ENCODE measurements around the gene CCR9.

CCR9 gene

GRCh38 chr3:45873638-45874037 lies 12.7 kb upstream of the CCR9 start:
- no peak for DNase-seq

- no peak for DNase-seq
Measured at GRCh38 chr3:45874677-45875346, 11.5 kb upstream of the CCR9 start.

DNA sequence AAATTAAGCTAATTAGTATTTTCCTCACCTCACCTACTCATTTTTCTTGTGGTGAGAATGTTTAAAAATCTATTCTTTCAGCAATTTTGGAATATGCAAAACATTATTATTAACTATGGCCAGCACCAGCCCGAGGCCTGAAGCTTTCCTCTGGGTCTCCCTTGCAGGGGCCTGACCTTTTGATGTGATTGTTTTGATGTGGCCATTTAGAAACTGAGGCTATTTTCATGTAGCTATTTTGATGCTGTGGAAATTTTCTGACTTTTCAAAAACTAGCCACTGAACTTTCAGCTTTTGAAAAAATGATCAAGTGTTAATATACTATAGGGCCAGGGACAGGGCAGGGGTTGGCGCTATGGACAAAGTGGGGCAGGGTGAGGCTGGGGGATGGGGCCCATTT lies 8.2 kb upstream of the CCR9 start:
- DNase-seq: no peak

DNA sequence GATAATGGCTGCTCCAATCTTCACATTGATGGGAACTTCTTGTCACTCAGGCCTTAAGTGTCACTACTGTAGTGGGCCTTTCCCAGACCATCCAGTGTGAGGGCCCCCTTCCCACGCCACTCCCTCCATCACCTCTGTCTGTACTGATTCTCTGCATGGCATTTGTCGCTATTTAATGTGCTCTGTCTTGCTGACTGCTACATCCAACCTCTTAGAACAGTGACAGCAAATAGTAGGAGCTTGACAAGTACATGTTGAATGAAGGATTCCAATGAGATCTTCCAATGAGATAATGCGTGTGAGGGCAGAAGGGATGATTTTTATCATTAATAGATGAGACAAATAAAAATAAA lies 5.6 kb upstream of the CCR9 start:
- no peak for DNase-seq

DNA sequence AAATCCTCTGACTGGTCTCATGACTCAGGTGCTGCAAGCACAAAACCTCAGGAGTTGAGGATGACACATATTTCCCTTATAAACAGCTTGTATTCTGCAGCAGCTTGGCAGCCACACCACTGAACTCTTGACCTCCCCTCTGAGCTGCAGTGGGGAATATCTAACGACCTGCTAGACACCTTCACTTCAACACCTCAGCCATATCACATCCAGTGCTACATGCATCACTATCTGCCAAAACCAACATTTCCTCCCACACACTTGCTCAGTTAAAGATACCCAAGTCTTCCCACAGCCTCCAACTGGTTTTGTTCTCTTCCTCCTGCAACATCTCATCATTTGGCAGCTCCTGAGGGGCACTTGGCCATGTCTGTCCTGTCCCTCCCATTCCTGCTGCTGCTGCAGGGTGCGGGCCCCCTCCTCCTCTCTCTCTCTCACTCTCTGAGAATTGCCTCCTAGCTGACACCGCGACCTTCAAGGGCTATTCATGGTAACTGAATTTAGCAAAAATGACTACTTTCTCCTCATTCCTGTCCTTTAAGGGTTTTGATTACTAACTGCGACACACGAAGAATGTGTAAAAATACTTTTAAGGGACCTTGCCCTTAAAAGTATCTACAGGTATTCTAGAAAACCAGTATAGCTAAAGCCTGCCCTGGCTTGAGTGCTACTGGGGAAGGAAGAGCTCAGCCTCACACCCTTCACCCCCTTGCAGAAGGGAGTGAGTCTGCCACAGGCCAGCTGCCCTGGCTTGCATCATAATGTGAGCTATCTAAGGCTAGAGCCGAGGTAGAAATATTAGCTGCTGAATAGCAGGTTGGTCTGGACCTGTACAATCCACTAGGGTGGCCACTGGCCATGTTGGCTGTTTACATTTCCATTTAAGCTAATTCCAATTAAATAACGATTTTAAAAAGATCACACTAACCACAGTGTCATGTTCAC lies 5.0 kb upstream of the CCR9 start:
- DNase-seq: peak; percentile 91

DNA sequence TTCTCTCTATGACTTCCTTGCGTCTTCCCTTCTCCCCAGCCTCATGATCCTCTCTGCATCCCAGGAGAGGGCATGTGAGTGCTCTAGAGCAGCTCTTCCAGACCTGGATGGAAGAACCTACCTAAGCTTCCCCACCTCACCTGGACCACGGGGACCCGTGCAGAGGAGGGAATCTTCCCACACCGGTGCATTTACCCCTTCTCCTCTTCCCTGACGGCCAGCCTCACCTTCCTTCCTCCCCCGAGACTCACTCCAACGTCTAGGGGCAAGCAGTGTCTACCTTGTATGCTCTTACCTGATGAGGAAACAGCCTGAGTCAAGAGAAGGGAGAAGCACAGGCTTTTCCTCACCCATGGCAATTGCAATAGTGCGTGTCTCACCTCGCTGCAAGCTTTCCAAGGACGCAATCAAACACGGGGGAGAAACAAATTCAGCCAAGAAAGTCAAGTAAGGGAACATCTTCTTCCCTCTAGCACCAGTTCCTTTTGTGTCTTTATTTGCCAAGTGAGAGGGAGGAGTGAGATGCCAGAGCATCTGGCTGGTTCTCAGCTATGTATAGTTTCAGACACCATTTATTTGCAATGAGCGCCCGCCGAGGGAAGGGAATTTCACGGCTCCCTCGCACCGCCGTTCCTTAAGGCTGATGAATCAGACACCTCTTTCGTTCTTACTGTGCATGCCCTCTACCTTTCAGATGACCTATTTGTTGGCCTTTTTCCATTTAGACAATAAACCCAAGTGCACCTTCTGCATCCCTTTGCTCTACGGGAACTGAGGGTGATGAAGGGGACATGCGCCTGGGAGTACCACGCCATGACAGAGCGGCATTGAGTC lies 1.8 kb upstream of the CCR9 start:
- no peak for DNase-seq

GRCh38 chr3:45887285-45887684 lies 942 bp downstream of the CCR9 start:
- no peak for DNase-seq

DNA sequence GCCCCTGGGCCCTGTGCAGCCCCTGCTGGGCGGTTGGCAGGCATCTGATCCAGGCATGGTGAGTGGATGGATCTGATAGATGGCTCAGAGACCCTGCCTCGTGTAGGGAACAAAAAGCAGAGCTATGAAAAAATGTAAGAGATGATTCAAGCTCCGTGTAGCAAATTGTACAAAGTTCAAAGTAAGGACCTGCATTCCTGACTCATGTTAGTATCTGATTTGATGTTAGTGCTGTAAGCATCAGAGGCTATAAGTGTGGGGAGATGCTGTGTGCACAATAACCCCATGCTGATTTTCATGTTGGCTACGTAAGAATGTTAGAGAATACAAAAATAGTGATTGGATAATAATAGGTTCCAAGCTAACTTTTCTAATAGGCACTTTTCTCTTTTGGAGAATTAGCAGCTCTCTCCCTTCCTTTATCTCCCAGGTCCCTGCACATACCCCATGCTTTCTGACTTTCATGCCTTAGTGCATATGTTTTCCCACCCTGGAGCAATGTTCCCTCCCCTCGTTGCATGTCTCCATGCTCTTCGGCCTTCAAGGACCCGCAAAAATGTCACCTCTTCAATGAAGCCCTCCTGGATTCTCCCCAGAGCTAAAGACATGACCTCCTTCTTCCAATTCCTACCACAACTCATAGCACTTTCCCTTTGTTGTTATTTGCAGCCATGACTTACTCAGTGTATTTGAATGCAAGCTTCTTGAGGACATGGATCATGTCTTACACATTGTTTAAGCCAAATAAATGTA lies 1.6 kb downstream of the CCR9 start:
- no peak for DNase-seq

- no peak for DNase-seq
Measured at GRCh38 chr3:45889337-45889736, 3.0 kb downstream of the CCR9 start.

DNA sequence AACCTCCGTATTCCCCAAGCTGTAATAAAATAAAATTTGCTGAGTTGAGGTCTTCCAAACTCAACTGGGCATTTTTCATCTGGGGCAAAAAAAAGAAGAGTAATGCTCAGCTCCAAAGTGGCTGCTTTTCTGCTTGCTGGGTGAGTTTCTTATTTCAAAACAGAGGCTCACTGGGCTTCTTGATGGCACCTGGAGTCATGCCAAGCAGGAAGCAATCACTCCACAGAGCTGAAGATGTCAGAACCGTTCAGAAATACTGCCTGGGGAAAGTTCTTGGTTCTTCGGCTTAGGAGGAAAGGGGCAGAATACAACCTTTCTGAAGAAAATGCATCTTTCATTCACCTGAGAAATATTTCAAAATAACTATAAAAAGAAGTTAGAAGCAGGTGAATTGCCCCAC lies 4.1 kb downstream of the CCR9 start:
- peak; percentile 1 for DNase-seq

DNA sequence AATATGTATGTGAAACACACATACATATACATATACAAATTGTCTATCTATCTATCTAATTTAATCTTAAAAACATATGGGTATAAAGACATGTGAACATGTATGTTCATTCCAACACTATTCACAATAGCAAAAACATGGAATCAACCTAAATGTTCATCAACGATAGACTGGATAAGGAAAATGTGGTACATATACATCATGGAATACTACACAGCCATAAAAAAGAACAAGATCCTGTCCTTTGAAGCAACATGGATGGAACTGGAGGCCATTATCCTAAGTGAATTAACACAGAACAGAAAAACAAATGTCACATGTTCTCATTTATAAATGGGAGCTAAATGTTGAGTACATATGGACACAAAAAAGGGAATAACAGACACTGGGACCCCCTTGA lies 5.8 kb downstream of the CCR9 start:
- DNase-seq: no peak

DNA sequence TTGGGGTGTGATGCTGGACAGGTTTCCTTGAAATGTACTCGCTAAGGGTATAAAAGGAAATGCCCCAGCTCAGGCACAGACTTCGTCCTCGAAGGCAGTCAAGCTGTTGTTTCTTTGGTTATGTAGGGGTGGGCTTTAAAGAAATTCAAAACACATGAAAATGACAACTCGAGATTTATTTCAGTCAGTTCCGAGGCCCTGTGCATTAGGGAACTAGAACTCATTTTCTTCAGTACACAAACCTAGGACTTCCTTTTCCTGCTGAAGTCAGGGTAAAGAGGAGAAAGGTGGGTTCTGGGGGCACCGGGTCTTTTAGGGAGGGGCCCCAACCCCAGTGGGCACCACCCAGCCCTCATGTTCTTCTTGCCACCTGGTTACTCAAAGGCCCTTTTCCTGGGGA lies 7.7 kb downstream of the CCR9 start:
- no peak for DNase-seq

GRCh38 chr3:45895686-45896468 lies 9.5 kb downstream of the CCR9 start:
- no peak for DNase-seq

GRCh38 chr3:45896956-45897355 lies 10.6 kb downstream of the CCR9 start:
- peak; percentile 13 for DNase-seq

DNA sequence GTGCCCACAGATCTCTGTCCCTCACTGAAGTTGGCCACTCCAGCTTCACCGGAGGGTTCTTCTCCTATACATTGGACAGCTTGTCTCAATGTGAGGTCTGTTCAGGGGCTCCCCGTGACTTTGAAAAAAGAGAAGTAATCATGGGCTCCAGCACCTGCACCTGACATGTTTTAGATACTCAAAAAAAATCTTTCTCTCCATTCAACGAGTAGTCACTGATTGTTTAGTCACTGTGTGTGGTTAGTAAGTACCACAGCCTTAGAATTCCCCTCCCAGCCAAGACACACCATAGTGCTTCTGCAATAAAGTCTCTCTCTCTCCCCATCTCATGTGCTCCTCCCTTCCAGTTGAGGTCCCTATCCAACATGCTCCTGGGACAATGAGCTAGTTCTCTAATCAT lies 18.6 kb downstream of the CCR9 start:
- no peak for DNase-seq

DNA sequence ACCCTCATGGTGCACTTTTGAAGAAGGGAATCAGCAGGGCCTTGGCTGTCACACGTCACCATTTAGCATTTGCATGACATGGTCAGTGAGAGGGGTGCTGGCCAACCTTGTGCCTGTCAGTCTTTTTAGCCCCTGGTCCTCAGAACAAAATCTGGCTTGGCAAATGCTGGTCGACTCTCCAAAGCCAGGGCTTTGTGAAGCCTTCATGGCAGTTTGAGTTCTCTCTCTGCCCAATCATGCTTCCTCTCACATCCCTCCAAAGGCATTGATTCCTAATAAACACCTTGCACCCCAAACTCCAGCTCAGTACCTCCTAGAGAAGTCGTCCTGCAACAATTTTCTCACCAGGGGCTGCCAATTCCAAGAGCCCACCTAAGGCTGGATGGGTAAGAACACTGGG lies 19.4 kb downstream of the CCR9 start:
- no peak for DNase-seq

- DNase-seq: peak; percentile 1
Measured at GRCh38 chr3:45906681-45907407, 20.5 kb downstream of the CCR9 start.

GRCh38 chr3:45907769-45908705 lies 21.7 kb downstream of the CCR9 start:
- no peak for DNase-seq

- no peak for DNase-seq
Measured at GRCh38 chr3:45908761-45909160, 22.4 kb downstream of the CCR9 start.

DNA sequence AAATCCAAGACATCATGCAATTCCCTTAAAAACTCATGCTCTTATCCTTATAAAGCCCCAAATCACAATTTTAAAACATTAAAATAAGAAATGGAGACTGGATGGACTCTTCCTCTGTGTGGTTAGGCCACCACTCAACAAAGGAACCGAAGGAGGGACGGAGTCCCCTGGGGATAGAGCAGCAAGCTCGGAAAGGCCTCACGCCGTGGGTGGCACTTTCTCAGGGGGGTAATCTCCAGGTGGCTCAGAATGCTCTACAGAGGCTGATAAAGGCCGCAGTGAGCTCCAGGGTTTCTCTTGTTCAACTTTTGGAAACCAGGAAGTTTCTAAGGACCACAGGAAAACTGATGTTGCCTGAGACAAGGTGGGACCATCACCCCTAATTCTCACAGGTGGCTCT lies 23.2 kb downstream of the CCR9 start:
- no peak for DNase-seq

All from kidney glomerular epithelial cell (primary cell).